ENCODE results near the gene EPHB3.

EPHB3 gene

GRCh38 chr3:184582646-184583577 is 21.3 kb downstream of the EPHB3 start:
- DNase-seq, result peak; percentile 48

GRCh38 chr3:184583578-184584451 is 22.2 kb downstream of the EPHB3 start:
- DNase-seq, result peak; percentile 17

- no peak for DNase-seq
Measured at GRCh38 chr3:184584464-184584891, 22.9 kb downstream of the EPHB3 start.

GRCh38 chr3:184585545-184585944 is 24.0 kb downstream of the EPHB3 start:
- DNase-seq, result no peak

- peak; percentile 61 for DNase-seq
Measured at GRCh38 chr3:184586851-184587250, 25.3 kb downstream of the EPHB3 start.

GRCh38 chr3:184588776-184589175 is 27.2 kb downstream of the EPHB3 start:
- no peak for DNase-seq

GRCh38 chr3:184590795-184591194 is 29.2 kb downstream of the EPHB3 start:
- DNase-seq, result no peak

- DNase-seq, result no peak
Measured at GRCh38 chr3:184591789-184592188, 30.2 kb downstream of the EPHB3 start.

- no peak for DNase-seq
Measured at GRCh38 chr3:184592371-184593219, 31.0 kb downstream of the EPHB3 start.

- no peak for DNase-seq
Measured at GRCh38 chr3:184593220-184593927, 31.8 kb downstream of the EPHB3 start.

- no peak for DNase-seq
Measured at GRCh38 chr3:184593928-184594303, 32.3 kb downstream of the EPHB3 start.

- DNase-seq, result no peak
Measured at GRCh38 chr3:184594371-184595001, 32.9 kb downstream of the EPHB3 start.

- DNase-seq, result no peak
Measured at GRCh38 chr3:184595726-184596125, 34.1 kb downstream of the EPHB3 start.

- no peak for DNase-seq
Measured at GRCh38 chr3:184596233-184596632, 34.6 kb downstream of the EPHB3 start.

- no peak for DNase-seq
Measured at GRCh38 chr3:184596886-184597575, 35.4 kb downstream of the EPHB3 start.

GRCh38 chr3:184597829-184598573 is 36.4 kb downstream of the EPHB3 start:
- no peak for DNase-seq

GRCh38 chr3:184598574-184598927 is 37.0 kb downstream of the EPHB3 start:
- no peak for DNase-seq

- no peak for DNase-seq
Measured at GRCh38 chr3:184599143-184599542, 37.6 kb downstream of the EPHB3 start.

- DNase-seq, result no peak
Measured at GRCh38 chr3:184600685-184601377, 39.2 kb downstream of the EPHB3 start.

Measured in MV-4-11 (cell line).